SK-N-SH (cell line): ENCODE data around the gene NPIPB2. TPM values are rescaled to one million over a fixed set of nuclear protein-coding genes. Genes with fewer than 3 reads are reported as not detected.
"Not testable (repeated sequence)": the region's sequence is repeated elsewhere in the genome, so short reads cannot be mapped to it uniquely, and the experiment has no call there.

Experiments
- CTCF ChIA-PET: fragments of 300-600, 350-600 bp; formaldehyde crosslinking; extraction: SDS; loops from one replicate; lab custom pipeline; 2021; lab: Yijun Ruan, JAX
- POLR2A ChIA-PET: fragments of 350-600 bp; sonication (Branson Sonifier 250); formaldehyde crosslinking; extraction: SDS; loops from one replicate; lab custom pipeline; 2020; ENCODE audit warnings: antibody characterized with exemption, inconsistent platforms; lab: Yijun Ruan, JAX
- DNase-seq: peaks from one replicate; pipeline ENCODE4 v3.0.0; 2012
- H2AFZ ChIP-seq: fragments of 200-600 bp; sonication (generic); 2 replicates; pipeline ENCODE4 v1.8.1; 2016; ENCODE audit warnings: antibody characterized with exemption, mild to moderate bottlenecking, low read depth
- H3F3A ChIP-seq: fragments of 200-600 bp; sonication (generic); replicated peaks from 2 replicates; pipeline ENCODE3; 2016; ENCODE audit warnings: antibody characterized with exemption, mild to moderate bottlenecking; ENCODE audit not compliant: insufficient read depth
- H3K27ac ChIP-seq, 2 experiments: fragments of 200-500 bp in 1 of 2; fragments of 200-600 bp in 1 of 2; sonication (Bioruptor generic) in 1 of 2; sonication (generic), shearing (Covaris generic) in 1 of 2; 2 replicates each; pipeline versions ENCODE4 v1.5.1 to v1.6.1; 2014 to 2016; ENCODE audit warnings: low read depth in 2 of 2, inconsistent platforms in 1 of 2, low read length in 1 of 2, mild to moderate bottlenecking in 1 of 2, mixed read lengths in 1 of 2
- H3K27me3 ChIP-seq: fragments of 200-600 bp; sonication (generic), shearing (Covaris generic); 2 replicates; pipeline ENCODE4 v1.6.1; 2016; ENCODE audit warnings: mixed run types; ENCODE audit not compliant: insufficient read depth
- H3K36me3 ChIP-seq, 2 experiments: fragments of 200-500 bp in 1 of 2; fragments of 200-600 bp in 1 of 2; sonication (Bioruptor generic) in 1 of 2; sonication (generic) in 1 of 2; replicated peaks in 1 of 2; 2 replicates each; pipeline versions ENCODE3 to v1.5.1; 2014 to 2016; ENCODE audit warnings: low read length in 1 of 2, mild to moderate bottlenecking in 1 of 2; ENCODE audit not compliant: insufficient read depth in 2 of 2, control insufficient read depth in 1 of 2
- H3K4me1 ChIP-seq, 2 experiments: fragments of 200-500 bp in 1 of 2; fragments of 200-600 bp in 1 of 2; sonication (Bioruptor generic) in 1 of 2; sonication (generic), shearing (Covaris generic) in 1 of 2; 2 replicates each; pipeline versions ENCODE4 v1.5.1 to v1.6.1; 2014 to 2016; ENCODE audit warnings: low read depth in 1 of 2, low read length in 1 of 2, mixed run types in 1 of 2; ENCODE audit not compliant: insufficient read depth in 2 of 2, control insufficient read depth in 1 of 2
- H3K4me2 ChIP-seq: fragments of 200-600 bp; sonication (generic), shearing (Covaris generic); 2 replicates; pipeline ENCODE4 v1.6.1; 2017; ENCODE audit warnings: mixed run types
- H3K4me3 ChIP-seq, 2 experiments: fragments of 200-500 bp in 1 of 2; fragments of 200-600 bp in 1 of 2; sonication (Bioruptor generic) in 1 of 2; sonication (generic), shearing (Covaris generic) in 1 of 2; 2 replicates each; pipeline versions ENCODE4 v1.5.1 to v1.8.1; 2014 to 2016; ENCODE audit warnings: low read depth in 2 of 2, inconsistent platforms in 1 of 2, low read length in 1 of 2, mild to moderate bottlenecking in 1 of 2, mixed read lengths in 1 of 2, moderate library complexity in 1 of 2
- H3K79me2 ChIP-seq: fragments of 200-600 bp; sonication (generic); 2 replicates; pipeline ENCODE4 v1.8.1; 2017; ENCODE audit warnings: mild to moderate bottlenecking; ENCODE audit not compliant: insufficient read depth
- H3K9ac ChIP-seq: fragments of 200-600 bp; sonication (generic); 2 replicates; pipeline ENCODE4 v1.6.1; 2017; ENCODE audit warnings: mixed run types
- H3K9me2 ChIP-seq: fragments of 200-600 bp; sonication (generic); 2 replicates; pipeline ENCODE4 v1.6.1; 2017; ENCODE audit warnings: mixed run types
- H3K9me3 ChIP-seq: fragments of 200-600 bp; sonication (generic); 2 replicates; pipeline ENCODE4 v1.6.1; 2017; ENCODE audit warnings: mixed run types, mild to moderate bottlenecking, moderate library complexity
- H4K20me1 ChIP-seq: fragments of 200-600 bp; sonication (generic); 2 replicates; pipeline ENCODE4 v1.6.1; 2017; ENCODE audit warnings: mild to moderate bottlenecking, mixed run types; ENCODE audit not compliant: insufficient read depth
- EP300 ChIP-seq, 2 experiments: IDR thresholded peaks; 2 replicates each; pipeline versions ENCODE4 v1.4.0 to v1.6.1; 2012; ENCODE audit warnings: borderline replicate concordance in 1 of 2, low read depth in 1 of 2, low read length in 1 of 2
- EZH2phosphoT487 ChIP-seq: fragments of 200-600 bp; sonication (generic); IDR thresholded peaks from 2 replicates; pipeline ENCODE4 v1.6.1; 2017; ENCODE audit warnings: low read depth, mixed run types, mild to moderate bottlenecking, antibody characterized with exemption, moderate library complexity, borderline replicate concordance
- FOXJ3 ChIP-seq: sonication (generic); formaldehyde crosslinking; IDR thresholded peaks from 2 replicates; pipeline ENCODE4 v1.5.1; 2020; ENCODE audit warnings: mild to moderate bottlenecking, missing genetic modification reagents
- FOXM1 ChIP-seq: IDR thresholded peaks from 2 replicates; pipeline ENCODE4 v1.4.0; 2012; ENCODE audit warnings: low read depth, mild to moderate bottlenecking
- GATA2 ChIP-seq: sonication (generic); formaldehyde crosslinking; IDR thresholded peaks from 2 replicates; pipeline ENCODE4 v1.5.0; 2020; ENCODE audit warnings: mild to moderate bottlenecking, missing genetic modification reagents
- IRF3 ChIP-seq: fragments of 150-350 bp; IDR thresholded peaks from 2 replicates; pipeline ENCODE4 v1.6.1; 2016; ENCODE audit warnings: mild to moderate bottlenecking, low read depth, low read length
- JUND ChIP-seq: IDR thresholded peaks from 2 replicates; pipeline ENCODE4 v1.4.0; 2012
- MAX ChIP-seq: IDR thresholded peaks from 2 replicates; pipeline ENCODE4 v1.4.0; 2012; ENCODE audit warnings: low read depth
- MXI1 ChIP-seq: IDR thresholded peaks from 2 replicates; pipeline ENCODE4 v1.6.1; 2012; ENCODE audit warnings: mild to moderate bottlenecking, low read depth, low read length, improper control_type of control experiment
- NFIC ChIP-seq: IDR thresholded peaks from 2 replicates; pipeline ENCODE4 v1.4.0; 2012; ENCODE audit warnings: borderline replicate concordance
- NRF1 ChIP-seq: IDR thresholded peaks from 2 replicates; pipeline ENCODE4 v1.6.1; 2012; ENCODE audit warnings: low read depth, mild to moderate bottlenecking, low read length
- REST ChIP-seq: IDR thresholded peaks from 2 replicates; pipeline ENCODE4 v1.6.1; 2012; ENCODE audit warnings: mild to moderate bottlenecking, low read depth, low read length, moderate library complexity
- TAF1 ChIP-seq: IDR thresholded peaks from 2 replicates; pipeline ENCODE4 v1.6.1; 2012; ENCODE audit warnings: low read depth, mild to moderate bottlenecking, low read length, moderate library complexity, borderline replicate concordance
- TCF12 ChIP-seq: IDR thresholded peaks from 2 replicates; pipeline ENCODE4 v1.4.0; 2012
- YY1 ChIP-seq: IDR thresholded peaks from 2 replicates; pipeline ENCODE4 v1.4.0; 2012; ENCODE audit warnings: low read depth, mild to moderate bottlenecking
- WGBS: methylation state at CpG from one replicate; pipeline ENCODE4 v1.1.6; 2017; ENCODE audit warnings: low lambda C conversion rate; 5-methylcytosine and 5-hydroxymethylcytosine counted together
- polyA plus RNA-seq, 3 experiments: library from polyadenylated mRNA; depleted of rRNA; stranded (reverse); fragments of >200 nt; gene quantifications; 2 replicates each; pipeline ENCODE4 v1.2.3, GENCODE V29; 2012

NPIPB2 gene
- polyA plus RNA-seq, 1 of the 3 experiments (the other 2 are of a cell fraction) = 9.3 TPM

GRCh38 chr16:11955713-11956123 lies 13.9 kb upstream of the NPIPB2 start (continued):
- TF ChIP-seq IRF3 (no peak), JUND (peak; percentile 86), NFIC (peak; percentile 30; the same call in 1 of the 2 replicates), YY1 (no peak), EP300 (IDR thresholded peaks at IDR 0.05; ENCODE audit: borderline replicate concordance in 1 of 2, low read depth in 1 of 2, low read length in 1 of 2) (peak; percentile 33 to 89; a peak in 3 of 4 replicates), FOXJ3 (no peak), MAX (peak; percentile 36), EZH2phosphoT487 (no peak)

- H3K4me3 ChIP-seq, H3K27ac ChIP-seq, H3K36me3 ChIP-seq, H3K4me1 ChIP-seq, H3K27me3 ChIP-seq, H3K9me3 ChIP-seq, H3K9ac ChIP-seq, H3K9me2 ChIP-seq, POLR2A ChIA-PET, H3K79me2 ChIP-seq, H3K4me2 ChIP-seq, DNase-seq, H2AFZ ChIP-seq, H4K20me1 ChIP-seq: not testable (repeated sequence)
- peaks cover 20% of the 10 kb centered on the region for H3F3A ChIP-seq
- 89% methylated on average over 8 of the region's 8 CpGs for WGBS
- CTCF ChIA-PET = interaction anchor here (1.1 to 2.1 kb wide), 2 partner anchors 23 to 114 kb away, joined by 3 to 8 read pairs; partner anchors contain the start of gene SNX29
Measured at GRCh38 chr16:11953576-11953975, 11.7 kb upstream of the NPIPB2 start.

GRCh38 chr16:11950388-11950787 lies 8.5 kb upstream of the NPIPB2 start:
- Histone ChIP-seq H3K4me1 (no peaks in the 10 kb centered on the region; a peak in 1 of 4 replicates), H3F3A (peaks cover 7% of the 10 kb centered on the region), H3K27ac (no peak overlapping the region), H2AFZ (0 out of 2 replicates have a peak overlapping the region, but pooled peaks have one; percentile 54), H3K9me2 (no peaks in the 10 kb centered on the region), H3K4me3 (no peak overlapping the region), H3K9ac (no peak overlapping the region), H3K4me2 (no peak overlapping the region)
- POLR2A ChIA-PET = no interaction called here
- CTCF ChIA-PET = interaction anchor here (0.6 kb wide), 1 partner anchor 134 kb away, joined by 3 read pairs; no protein-coding TSS in a partner anchor
- TF ChIP-seq NRF1 (no peak), MXI1 (no peak), GATA2 (CRISPR knock-in tag) (no peak), TAF1 (no peak), REST (no peak), TCF12 (no peak), FOXM1 (no peak)
- TF ChIP-seq, all 33 proteins: peak for 0
- WGBS = 86% methylated on average over 5 of the region's 5 CpGs
- Histone ChIP-seq H3K36me3 (no peaks in the 10 kb centered on the region), H4K20me1 (no peaks in the 10 kb centered on the region), H3K27me3 (no peaks in the 10 kb centered on the region), H3K79me2 (no peaks in the 10 kb centered on the region), H3K9me3 (no peaks in the 10 kb centered on the region)
- DNase-seq = no peak
